ENCODE data around the gene MAP2K3. TPM values are rescaled to one million over a fixed set of nuclear protein-coding genes. Genes with fewer than 3 reads are reported as not detected.

MAP2K3 gene
- total RNA-seq, 6 experiments from 2014 or later, result 22.6 to 80.7 (median 60.7) TPM

DNA sequence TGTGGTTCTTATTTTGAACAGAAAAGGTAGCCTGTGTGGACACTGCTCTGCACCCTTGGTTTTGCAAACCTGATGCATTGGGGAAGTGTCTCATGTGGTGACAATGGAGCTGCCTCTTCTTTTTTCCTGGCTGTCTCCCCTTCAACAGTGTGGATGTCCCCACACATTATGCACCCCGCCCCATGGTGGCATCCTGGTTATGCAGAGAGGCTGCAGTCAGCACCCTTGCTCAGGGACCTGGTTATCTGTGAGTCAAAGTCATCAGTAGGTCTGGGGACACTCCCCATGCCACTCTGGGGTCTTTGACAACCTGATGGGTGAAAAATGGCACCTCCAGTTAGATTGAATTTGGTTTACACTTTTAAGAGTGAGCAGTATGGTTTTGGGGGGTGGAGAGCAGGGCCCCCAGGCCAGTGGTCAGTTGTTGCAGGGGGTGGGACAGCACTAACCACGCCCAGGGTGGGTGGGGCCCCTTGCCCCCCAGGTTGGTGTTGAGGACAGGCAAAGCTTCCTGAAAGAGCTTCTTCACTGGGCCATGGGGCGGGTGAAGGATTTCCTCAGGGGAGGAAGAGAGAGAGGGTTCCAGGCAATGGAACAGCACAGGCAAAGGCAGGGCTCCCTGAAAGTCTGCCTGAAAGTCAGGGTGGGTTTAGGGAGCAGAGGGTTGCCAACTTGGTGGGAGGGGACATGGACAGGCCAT lies 67.0 kb downstream of the MAP2K3 start:
- Histone ChIP-seq H3K36me3 (no peaks in the 10 kb centered on the region), H3K4me1 (no peaks in the 10 kb centered on the region), H3K27ac (no peak overlapping the region), H3K9me3 (no peaks in the 10 kb centered on the region), H3K27me3 (no peaks in the 10 kb centered on the region), H3K4me3 (no peak overlapping the region)
- DNase-seq (peak in 1 of 3 donors; percentile 9), ATAC-seq (no peak)
- intact Hi-C loops (cut with DNase I), result no loop called here
- TF ChIP-seq, protein P1, sequence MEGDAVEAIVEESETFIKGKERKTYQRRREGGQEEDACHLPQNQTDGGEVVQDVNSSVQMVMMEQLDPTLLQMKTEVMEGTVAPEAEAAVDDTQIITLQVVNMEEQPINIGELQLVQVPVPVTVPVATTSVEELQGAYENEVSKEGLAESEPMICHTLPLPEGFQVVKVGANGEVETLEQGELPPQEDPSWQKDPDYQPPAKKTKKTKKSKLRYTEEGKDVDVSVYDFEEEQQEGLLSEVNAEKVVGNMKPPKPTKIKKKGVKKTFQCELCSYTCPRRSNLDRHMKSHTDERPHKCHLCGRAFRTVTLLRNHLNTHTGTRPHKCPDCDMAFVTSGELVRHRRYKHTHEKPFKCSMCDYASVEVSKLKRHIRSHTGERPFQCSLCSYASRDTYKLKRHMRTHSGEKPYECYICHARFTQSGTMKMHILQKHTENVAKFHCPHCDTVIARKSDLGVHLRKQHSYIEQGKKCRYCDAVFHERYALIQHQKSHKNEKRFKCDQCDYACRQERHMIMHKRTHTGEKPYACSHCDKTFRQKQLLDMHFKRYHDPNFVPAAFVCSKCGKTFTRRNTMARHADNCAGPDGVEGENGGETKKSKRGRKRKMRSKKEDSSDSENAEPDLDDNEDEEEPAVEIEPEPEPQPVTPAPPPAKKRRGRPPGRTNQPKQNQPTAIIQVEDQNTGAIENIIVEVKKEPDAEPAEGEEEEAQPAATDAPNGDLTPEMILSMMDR (IDR thresholded peaks at IDR 0.05), result no peak
- TF ChIP-seq POLR2A (IDR thresholded peaks at IDR 0.05), result no peak
- no CpG with 5 or more reads among the region's 3 CpGs for WGBS (ENCODE audit: insufficient coverage, low coverage, low lambda C conversion rate, missing lambda C conversion rate)

DNA sequence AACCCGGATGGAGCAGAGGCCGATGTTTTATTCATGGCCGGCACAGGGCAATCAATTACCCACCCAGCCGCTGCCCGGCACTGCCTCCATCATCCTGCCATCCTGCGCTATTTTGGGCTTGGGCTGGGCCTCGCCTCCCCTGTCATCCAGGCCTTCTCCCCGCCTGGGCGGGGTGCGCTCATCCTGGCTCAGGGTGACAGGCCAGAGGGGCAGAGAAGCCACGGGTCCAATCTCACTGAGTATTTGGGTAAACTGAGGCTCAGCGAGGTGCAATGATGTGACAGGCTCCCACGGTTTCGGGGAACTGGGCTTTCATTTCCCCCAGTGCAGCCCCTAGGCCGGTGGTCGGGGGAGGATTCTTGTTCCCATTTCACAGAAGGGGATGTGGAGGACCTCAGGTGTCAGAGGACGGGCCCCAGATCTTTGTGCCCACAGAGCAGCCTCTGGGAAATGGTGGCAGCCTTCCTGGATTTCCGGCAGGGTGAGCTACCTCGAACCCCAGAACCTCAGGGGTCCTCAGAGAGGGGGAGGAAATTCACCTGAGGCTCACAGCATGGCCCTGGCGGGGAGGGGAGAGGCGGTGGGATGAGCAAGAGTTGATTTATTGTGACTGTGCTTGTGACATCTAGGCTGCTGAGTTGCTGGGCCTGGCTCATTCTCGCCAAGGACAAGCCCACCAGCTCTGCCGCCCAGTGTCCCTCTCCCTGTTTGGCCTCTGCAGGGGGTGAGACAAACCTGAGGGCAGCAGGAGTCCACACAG lies 67.9 kb downstream of the MAP2K3 start:
- WGBS (ENCODE audit: insufficient coverage, low coverage, low lambda C conversion rate, missing lambda C conversion rate), result 93% methylated on average over 3 of the region's 23 CpGs
- ATAC-seq, result no peak
- Histone ChIP-seq H3K27me3 (no peaks in the 10 kb centered on the region), H3K9me3 (no peaks in the 10 kb centered on the region), H3K27ac (no peak overlapping the region), H3K4me1 (no peaks in the 10 kb centered on the region), H3K4me3 (no peak overlapping the region), H3K36me3 (no peaks in the 10 kb centered on the region)
- intact Hi-C loops (cut with DNase I), result no loop called here
- TF ChIP-seq, protein P1 (IDR thresholded peaks at IDR 0.05), result no peak
- TF ChIP-seq POLR2A (IDR thresholded peaks at IDR 0.05), result no peak
- peak in 1 of 3 donors; percentile 10 for DNase-seq

- no peaks in the 10 kb centered on the region for H3K9me3 ChIP-seq
- no peaks in the 10 kb centered on the region for H3K36me3 ChIP-seq
- ATAC-seq, result no peak
- WGBS (ENCODE audit: insufficient coverage, low coverage, low lambda C conversion rate, missing lambda C conversion rate), result 100% methylated on average over 4 of the region's 8 CpGs
- TF ChIP-seq, protein P1 (IDR thresholded peaks at IDR 0.05), result no peak
- no peak for TF ChIP-seq POLR2A (IDR thresholded peaks at IDR 0.05)
- no peak overlapping the region for H3K4me3 ChIP-seq
- no peaks in the 10 kb centered on the region for H3K4me1 ChIP-seq
- intact Hi-C loops (cut with DNase I), result no loop called here
- no peak for DNase-seq
- no peak overlapping the region for H3K27ac ChIP-seq
- H3K27me3 ChIP-seq, result no peaks in the 10 kb centered on the region
Measured at GRCh38 chr17:21352981-21353265, 68.4 kb downstream of the MAP2K3 start.

DNA sequence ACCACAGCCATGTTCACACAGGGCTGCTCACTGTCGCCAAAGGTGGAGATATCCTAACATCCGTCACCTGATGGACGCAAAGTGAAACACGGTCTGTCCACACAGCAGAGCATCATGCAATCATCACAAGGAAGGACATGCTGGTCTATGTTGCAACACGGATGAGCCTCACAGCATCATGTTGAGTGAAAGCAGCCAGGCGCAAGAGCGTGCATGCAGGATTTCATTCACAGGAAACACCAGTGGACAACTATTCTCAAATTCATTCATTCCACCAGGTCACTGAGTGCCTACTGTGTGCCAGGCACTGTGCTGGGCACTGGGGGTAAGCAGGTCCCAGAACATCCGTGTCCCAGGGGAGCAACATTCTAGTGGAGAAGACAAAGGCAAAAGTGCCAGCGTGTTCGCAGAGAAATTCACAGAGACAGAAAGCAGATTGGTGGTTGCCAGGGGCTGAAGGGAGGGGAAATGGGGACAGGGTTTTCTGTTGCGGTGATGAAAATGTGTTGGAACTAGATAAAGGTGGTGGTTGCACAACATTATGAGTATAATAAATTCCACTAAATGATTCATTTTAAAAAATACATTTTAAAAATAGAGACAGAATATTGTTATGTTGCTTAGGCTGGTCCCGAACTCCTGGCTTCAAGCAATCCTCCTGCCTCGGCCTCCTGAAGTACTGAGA lies 69.0 kb downstream of the MAP2K3 start:
- Histone ChIP-seq H3K9me3 (no peaks in the 10 kb centered on the region), H3K27ac (no peak overlapping the region), H3K36me3 (no peaks in the 10 kb centered on the region), H3K4me1 (no peaks in the 10 kb centered on the region), H3K4me3 (no peak overlapping the region), H3K27me3 (no peaks in the 10 kb centered on the region)
- ATAC-seq, result no peak
- no peak for TF ChIP-seq POLR2A (IDR thresholded peaks at IDR 0.05)
- TF ChIP-seq, protein P1 (IDR thresholded peaks at IDR 0.05), result no peak
- 61% methylated on average over 10 of the region's 13 CpGs for WGBS (ENCODE audit: insufficient coverage, low coverage, low lambda C conversion rate, missing lambda C conversion rate)
- DNase-seq, result peak in 1 of 3 donors; percentile 23
- intact Hi-C loops (cut with DNase I), result no loop called here

Data from right lobe of liver (tissue), 6 donors.